HG02970 (cell line): Measurements from ENCODE around the gene VIM.
A peak's percentile ranks its signal among the peaks of the same experiment; 100 is the strongest.

Experiments
- ATAC-seq: cut with Tn5 transposase; IDR thresholded peaks from one replicate; pipeline ENCODE4 v1.9.1; 2021; ENCODE audit warnings: mild to moderate bottlenecking, moderate library complexity, moderate number of reproducible peaks; ENCODE audit not compliant: unreplicated experiment, low FRiP score

Gene VIM

DNA sequence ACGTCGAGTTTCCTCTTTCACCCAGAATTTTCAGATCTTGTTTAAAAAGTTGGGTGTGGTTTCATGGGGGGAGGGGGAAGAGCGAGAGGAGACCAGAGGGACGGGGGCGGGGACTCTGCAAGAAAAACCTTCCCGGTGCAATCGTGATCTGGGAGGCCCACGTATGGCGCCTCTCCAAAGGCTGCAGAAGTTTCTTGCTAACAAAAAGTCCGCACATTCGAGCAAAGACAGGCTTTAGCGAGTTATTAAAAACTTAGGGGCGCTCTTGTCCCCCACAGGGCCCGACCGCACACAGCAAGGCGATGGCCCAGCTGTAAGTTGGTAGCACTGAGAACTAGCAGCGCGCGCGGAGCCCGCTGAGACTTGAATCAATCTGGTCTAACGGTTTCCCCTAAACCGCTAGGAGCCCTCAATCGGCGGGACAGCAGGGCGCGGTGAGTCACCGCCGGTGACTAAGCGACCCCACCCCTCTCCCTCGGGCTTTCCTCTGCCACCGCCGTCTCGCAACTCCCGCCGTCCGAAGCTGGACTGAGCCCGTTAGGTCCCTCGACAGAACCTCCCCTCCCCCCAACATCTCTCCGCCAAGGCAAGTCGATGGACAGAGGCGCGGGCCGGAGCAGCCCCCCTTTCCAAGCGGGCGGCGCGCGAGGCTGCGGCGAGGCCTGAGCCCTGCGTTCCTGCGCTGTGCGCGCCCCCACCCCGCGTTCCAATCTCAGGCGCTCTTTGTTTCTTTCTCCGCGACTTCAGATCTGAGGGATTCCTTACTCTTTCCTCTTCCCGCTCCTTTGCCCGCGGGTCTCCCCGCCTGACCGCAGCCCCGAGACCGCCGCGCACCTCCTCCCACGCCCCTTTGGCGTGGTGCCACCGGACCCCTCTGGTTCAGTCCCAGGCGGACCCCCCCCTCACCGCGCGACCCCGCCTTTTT lies at the start of gene VIM:
Gene VIM (plus strand): TSS at position 151 of the 925 bp plus-strand sequence. CDS start 1,182 bp downstream, outside the sequence.
- peak; percentile 37 for ATAC-seq

GRCh38 chr10:17179002-17179401 lies 49.0 kb upstream of the VIM start:
- no peak for ATAC-seq

- ATAC-seq = no peak
Measured at GRCh38 chr10:17181110-17181509, 46.9 kb upstream of the VIM start.

GRCh38 chr10:17181751-17182150 lies 46.3 kb upstream of the VIM start:
- ATAC-seq = no peak

- no peak for ATAC-seq
Measured at GRCh38 chr10:17183110-17183509, 44.9 kb upstream of the VIM start.

- no peak for ATAC-seq
Measured at GRCh38 chr10:17185873-17186272, 42.2 kb upstream of the VIM start.

- ATAC-seq = no peak
Measured at GRCh38 chr10:17188644-17189172, 39.3 kb upstream of the VIM start.

- no peak for ATAC-seq
Measured at GRCh38 chr10:17190602-17191001, 37.4 kb upstream of the VIM start.

DNA sequence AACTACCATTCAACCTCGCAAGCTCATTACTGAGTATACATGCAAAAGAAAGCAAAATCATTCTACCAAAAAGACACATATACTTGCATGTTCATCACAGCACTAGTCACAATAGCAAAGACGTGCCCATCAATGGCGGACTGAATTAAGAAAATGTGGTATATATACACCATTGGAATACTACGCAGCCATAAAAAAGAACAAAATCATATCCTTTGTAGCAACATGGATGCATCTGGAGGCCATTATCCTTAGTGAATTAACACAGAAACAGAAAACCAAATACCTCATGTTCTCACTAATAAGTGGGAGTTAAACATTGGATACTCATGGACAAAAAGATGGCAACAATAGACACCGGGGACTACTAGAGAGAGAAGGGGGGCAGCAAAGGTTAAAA lies 33.0 kb upstream of the VIM start:
- no peak for ATAC-seq

- no peak for ATAC-seq
Measured at GRCh38 chr10:17196045-17196444, 32.0 kb upstream of the VIM start.

GRCh38 chr10:17196573-17196972 lies 31.5 kb upstream of the VIM start:
- ATAC-seq = no peak

DNA sequence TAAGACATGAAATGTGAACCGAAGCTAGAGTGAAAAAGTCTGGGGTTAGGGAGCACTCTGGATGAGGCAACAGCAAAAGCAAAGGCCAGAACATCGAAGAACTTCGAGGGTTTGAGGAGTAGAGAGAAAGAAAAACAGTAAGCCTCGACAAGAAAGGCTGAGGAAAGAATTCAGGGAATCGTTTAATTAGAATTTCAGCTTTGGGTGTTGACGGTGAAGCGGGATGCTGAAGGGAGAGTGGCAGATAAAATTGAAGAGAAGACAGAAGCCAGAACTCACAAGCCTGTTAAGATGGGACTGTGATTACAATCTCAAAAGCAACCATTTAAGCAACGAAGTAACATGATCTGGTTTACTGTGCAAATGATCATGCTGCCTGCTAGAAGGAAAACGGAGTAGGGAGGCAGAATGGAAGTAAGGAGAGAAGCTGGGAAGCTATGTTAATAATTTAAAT lies 28.7 kb upstream of the VIM start:
- ATAC-seq = no peak

DNA sequence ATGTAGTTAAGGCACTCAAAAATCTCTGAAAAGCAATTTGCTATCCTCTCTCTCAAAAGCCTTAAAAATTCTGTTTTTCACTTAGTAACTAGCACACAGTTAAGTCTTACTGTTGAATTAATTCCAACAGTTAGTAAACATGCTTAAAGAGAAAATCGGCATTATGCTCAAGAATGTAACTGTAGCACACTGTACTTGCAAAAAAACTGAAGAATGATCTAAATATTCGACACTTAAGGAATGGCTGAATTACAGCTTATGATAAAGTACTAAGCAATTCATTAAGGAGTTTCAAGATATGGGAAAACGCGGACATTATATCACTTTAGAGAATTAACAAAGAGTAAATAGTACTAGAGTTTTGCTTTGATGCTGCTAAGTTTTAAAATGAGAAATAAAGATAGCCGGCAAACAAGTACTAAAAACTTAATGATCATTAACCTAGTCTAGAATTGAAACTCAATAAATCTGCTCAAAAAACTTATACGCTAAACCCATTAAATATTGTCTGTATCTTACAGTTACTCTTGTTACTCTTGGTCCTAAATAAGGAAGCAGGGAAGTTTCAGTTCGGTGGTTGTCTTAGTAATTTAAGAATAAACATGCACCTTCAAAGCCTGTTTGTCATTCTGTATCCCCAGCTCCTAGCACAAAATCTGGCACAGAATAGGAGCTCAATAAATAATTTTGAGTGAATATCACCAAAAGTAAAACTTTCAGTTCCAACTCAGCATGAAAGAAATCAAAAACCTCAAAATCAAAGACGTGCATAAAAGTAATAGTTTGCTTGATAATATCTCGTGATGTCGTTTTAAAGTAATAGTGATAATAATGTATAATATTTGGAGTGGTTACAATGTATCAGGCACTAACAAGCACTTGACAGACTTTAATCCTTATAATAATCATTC lies 27.8 kb upstream of the VIM start:
- ATAC-seq = no peak

GRCh38 chr10:17200912-17201793 lies 26.9 kb upstream of the VIM start, which contains the start of gene TRDMT1:
TSS of gene TRDMT1 (minus strand) at chr10:17201672. CDS start at chr10:17201634, 38 bp downstream.
- ATAC-seq = peak; percentile 86

DNA sequence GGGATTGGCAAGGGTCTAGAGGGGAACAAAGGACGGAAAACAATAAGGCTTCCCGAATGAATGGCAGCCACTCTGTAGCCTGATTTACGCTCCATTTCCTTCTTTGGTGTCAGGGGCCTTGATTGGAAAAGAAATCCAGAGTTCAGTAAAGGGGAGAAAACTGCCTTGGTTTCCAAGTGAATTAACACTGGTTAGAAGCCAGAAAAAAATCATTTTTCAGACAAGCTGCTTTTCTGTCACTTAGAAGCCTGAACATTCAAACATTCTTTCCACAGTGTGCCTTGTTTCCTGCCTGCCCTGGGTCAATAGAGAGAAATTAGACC lies 26.3 kb upstream of the VIM start:
- ATAC-seq = no peak

DNA sequence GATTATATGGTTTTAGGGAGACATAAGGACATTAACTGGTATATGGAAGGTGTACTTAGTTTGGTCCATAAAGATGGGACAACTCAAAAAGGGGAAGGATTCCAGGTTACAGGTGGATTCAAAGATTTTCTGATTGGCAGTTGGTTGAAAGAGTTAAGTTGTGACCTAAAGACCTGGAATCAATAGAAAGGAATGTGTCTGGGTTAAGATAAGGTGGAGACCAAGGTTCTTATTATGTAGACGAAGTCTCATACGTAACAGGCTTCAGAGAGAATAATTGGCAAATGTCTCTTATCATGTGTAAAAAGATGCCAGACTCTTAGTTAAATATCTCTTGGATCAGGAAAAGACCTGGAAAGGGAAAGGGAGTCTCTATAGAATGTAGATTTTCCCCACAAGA lies 25.5 kb upstream of the VIM start:
- no peak for ATAC-seq

DNA sequence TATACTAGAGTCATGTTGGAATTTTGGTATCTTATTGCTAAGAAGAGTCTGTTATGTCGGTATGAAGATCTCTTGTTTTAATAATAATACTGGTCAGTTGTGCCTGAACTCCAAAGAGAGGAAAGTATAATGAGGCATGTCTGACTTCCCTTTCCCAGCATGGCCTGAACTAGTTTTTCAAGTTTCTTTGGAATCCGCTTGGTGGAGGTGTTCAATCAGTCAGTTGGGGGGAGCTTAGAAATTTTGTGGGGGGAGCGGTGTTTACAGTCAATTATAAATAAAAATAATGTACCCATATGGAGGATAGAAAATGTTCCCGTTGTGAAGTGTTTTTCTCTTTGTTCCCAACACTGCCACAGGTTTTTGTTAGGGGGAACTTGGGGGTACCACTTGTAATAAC lies 25.0 kb upstream of the VIM start:
- ATAC-seq = no peak

GRCh38 chr10:17203416-17203815 lies 24.6 kb upstream of the VIM start:
- ATAC-seq = no peak

- peak; percentile 73 for ATAC-seq
Measured at GRCh38 chr10:17206210-17206709, 21.8 kb upstream of the VIM start.

- ATAC-seq = no peak
Measured at GRCh38 chr10:17208476-17208875, 19.6 kb upstream of the VIM start.
